Measurements from ENCODE around the gene XPNPEP1.

The XPNPEP1 gene

GRCh38 chr10:109851616-109852474 lies 71.5 kb downstream of the XPNPEP1 start:
- Histone ChIP-seq H3K9me3 (ENCODE audit: low read length) (no peaks in the 10 kb centered on the region), H3K9me2 (ENCODE audit: low read depth, low read length) (no peaks in the 10 kb centered on the region), H3K4me1 (ENCODE audit: insufficient read depth, low read length, severe bottlenecking) (no peaks in the 10 kb centered on the region), H3K4me2 (ENCODE audit: low read length) (no peak overlapping the region), H3F3A (ENCODE audit: insufficient read depth, low read length) (no peaks in the 10 kb centered on the region), H3K27ac (ENCODE audit: low read depth, low read length, poor library complexity, severe bottlenecking) (no peak overlapping the region), H2AFZ (ENCODE audit: low read length) (no peak overlapping the region), H4K20me1 (ENCODE audit: insufficient read depth, low read length) (no peaks in the 10 kb centered on the region), H3K79me2 (ENCODE audit: insufficient read depth, low read length) (no peaks in the 10 kb centered on the region), H3K9ac (ENCODE audit: low read length) (no peak overlapping the region), H3K4me3 (ENCODE audit: low read depth, low read length, poor library complexity, severe bottlenecking) (no peak overlapping the region), H3K36me3 (ENCODE audit: insufficient read depth, low read length) (no peaks in the 10 kb centered on the region), H3K27me3 (ENCODE audit: insufficient read depth, low read length) (no peaks in the 10 kb centered on the region)
- TF ChIP-seq EZH2 (IDR thresholded peaks at IDR 0.05; ENCODE audit: borderline replicate concordance, low read length): no peak
- TF ChIP-seq, protein P1, sequence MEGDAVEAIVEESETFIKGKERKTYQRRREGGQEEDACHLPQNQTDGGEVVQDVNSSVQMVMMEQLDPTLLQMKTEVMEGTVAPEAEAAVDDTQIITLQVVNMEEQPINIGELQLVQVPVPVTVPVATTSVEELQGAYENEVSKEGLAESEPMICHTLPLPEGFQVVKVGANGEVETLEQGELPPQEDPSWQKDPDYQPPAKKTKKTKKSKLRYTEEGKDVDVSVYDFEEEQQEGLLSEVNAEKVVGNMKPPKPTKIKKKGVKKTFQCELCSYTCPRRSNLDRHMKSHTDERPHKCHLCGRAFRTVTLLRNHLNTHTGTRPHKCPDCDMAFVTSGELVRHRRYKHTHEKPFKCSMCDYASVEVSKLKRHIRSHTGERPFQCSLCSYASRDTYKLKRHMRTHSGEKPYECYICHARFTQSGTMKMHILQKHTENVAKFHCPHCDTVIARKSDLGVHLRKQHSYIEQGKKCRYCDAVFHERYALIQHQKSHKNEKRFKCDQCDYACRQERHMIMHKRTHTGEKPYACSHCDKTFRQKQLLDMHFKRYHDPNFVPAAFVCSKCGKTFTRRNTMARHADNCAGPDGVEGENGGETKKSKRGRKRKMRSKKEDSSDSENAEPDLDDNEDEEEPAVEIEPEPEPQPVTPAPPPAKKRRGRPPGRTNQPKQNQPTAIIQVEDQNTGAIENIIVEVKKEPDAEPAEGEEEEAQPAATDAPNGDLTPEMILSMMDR (IDR thresholded peaks at IDR 0.05; ENCODE audit: low read length): no peak

DNA sequence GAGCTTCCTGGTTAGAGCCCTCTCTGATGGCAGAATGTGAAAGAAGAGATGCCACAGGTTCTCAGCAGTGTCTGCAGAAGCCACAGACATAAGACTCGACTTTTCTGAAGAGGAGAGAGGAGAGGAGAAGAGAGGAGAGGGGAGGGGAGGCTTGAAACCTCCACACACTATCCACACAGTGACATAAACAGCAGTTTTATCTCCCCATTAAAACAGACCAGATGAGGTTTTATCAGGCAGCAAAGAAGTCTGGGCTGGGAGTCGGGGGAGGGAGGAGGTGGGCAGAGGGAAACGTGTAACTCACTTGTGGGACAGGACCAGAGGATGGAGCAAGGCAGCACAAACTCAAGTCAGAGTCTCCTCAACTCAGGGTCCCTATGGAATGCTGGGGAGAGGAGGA lies 76.5 kb downstream of the XPNPEP1 start:
- Histone ChIP-seq H2AFZ (ENCODE audit: low read length) (no peak overlapping the region), H3F3A (ENCODE audit: insufficient read depth, low read length) (no peaks in the 10 kb centered on the region), H3K9me3 (ENCODE audit: low read length) (no peaks in the 10 kb centered on the region), H3K79me2 (ENCODE audit: insufficient read depth, low read length) (no peaks in the 10 kb centered on the region), H4K20me1 (ENCODE audit: insufficient read depth, low read length) (no peaks in the 10 kb centered on the region), H3K4me2 (ENCODE audit: low read length) (no peak overlapping the region), H3K4me1 (ENCODE audit: insufficient read depth, low read length, severe bottlenecking) (no peaks in the 10 kb centered on the region), H3K27me3 (ENCODE audit: insufficient read depth, low read length) (no peaks in the 10 kb centered on the region), H3K9ac (ENCODE audit: low read length) (no peak overlapping the region), H3K27ac (ENCODE audit: low read depth, low read length, poor library complexity, severe bottlenecking) (no peak overlapping the region), H3K9me2 (ENCODE audit: low read depth, low read length) (no peaks in the 10 kb centered on the region), H3K4me3 (ENCODE audit: low read depth, low read length, poor library complexity, severe bottlenecking) (no peak overlapping the region), H3K36me3 (ENCODE audit: insufficient read depth, low read length) (no peaks in the 10 kb centered on the region)
- no peak for TF ChIP-seq EZH2 (IDR thresholded peaks at IDR 0.05; ENCODE audit: borderline replicate concordance, low read length)
- TF ChIP-seq, protein P1 (IDR thresholded peaks at IDR 0.05; ENCODE audit: low read length): no peak

DNA sequence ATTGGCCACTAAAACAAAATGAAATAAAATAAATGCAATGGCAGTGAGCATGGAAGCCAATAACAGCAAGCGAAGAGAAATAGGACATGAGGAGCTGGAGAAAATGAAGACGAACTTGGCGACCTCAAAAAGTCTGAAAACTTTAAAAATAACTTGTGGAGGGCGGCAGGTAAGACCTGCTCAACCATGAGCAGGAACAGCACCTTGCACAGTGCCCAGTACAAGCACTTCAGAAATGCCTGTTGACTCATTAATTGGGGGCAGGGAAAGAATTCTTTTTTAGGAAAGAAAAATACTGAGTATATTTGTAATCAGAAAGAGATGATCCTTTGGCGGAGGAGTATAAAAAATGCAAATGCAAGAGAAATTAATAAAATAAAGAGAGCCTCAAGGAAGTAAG lies 78.0 kb downstream of the XPNPEP1 start:
- no peak overlapping the region for H3K4me3 ChIP-seq (ENCODE audit: low read depth, low read length, poor library complexity, severe bottlenecking)
- no peaks in the 10 kb centered on the region for H4K20me1 ChIP-seq (ENCODE audit: insufficient read depth, low read length)
- no peak overlapping the region for H3K27ac ChIP-seq (ENCODE audit: low read depth, low read length, poor library complexity, severe bottlenecking)
- H3K9me3 ChIP-seq (ENCODE audit: low read length): no peaks in the 10 kb centered on the region
- H3K9ac ChIP-seq (ENCODE audit: low read length): no peak overlapping the region
- no peak overlapping the region for H2AFZ ChIP-seq (ENCODE audit: low read length)
- H3K36me3 ChIP-seq (ENCODE audit: insufficient read depth, low read length): no peaks in the 10 kb centered on the region
- H3K27me3 ChIP-seq (ENCODE audit: insufficient read depth, low read length): no peaks in the 10 kb centered on the region
- no peaks in the 10 kb centered on the region for H3K4me1 ChIP-seq (ENCODE audit: insufficient read depth, low read length, severe bottlenecking)
- H3K9me2 ChIP-seq (ENCODE audit: low read depth, low read length): no peaks in the 10 kb centered on the region
- H3K4me2 ChIP-seq (ENCODE audit: low read length): no peak overlapping the region
- no peak for TF ChIP-seq EZH2 (IDR thresholded peaks at IDR 0.05; ENCODE audit: borderline replicate concordance, low read length)
- TF ChIP-seq, protein P1 (IDR thresholded peaks at IDR 0.05; ENCODE audit: low read length): no peak
- no peaks in the 10 kb centered on the region for H3K79me2 ChIP-seq (ENCODE audit: insufficient read depth, low read length)
- H3F3A ChIP-seq (ENCODE audit: insufficient read depth, low read length): no peaks in the 10 kb centered on the region

Measured in OCI-LY1 (cell line).